ENCODE measurements around the gene GRID1.
"Not testable (repeated sequence)": the region's sequence is repeated elsewhere in the genome, so short reads cannot be mapped to it uniquely, and the experiment has no call there.

GRID1 gene

DNA sequence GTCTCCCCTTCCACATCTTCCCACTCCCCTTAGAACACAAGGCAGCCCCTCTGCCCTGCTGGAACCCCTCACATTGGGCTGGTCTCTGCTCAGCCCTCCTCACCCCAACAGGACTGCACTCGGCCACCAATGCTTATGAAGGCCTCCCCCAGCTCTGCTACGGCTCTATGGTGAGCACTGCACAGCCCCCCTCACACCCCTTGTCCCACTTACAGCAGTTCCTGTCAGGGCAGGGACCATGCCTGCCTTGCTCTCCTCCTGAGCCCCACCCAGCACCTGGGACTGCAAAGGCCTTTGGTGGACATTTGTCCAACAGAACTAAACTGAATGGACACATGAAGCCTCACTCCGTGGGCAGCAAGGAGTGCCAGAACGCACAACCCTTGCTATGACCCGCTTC lies 171.9 kb downstream of the GRID1 start:
- DNase-seq (ENCODE audit: low read depth in 3 of 3, low spot score in 1 of 3) = no peak

DNA sequence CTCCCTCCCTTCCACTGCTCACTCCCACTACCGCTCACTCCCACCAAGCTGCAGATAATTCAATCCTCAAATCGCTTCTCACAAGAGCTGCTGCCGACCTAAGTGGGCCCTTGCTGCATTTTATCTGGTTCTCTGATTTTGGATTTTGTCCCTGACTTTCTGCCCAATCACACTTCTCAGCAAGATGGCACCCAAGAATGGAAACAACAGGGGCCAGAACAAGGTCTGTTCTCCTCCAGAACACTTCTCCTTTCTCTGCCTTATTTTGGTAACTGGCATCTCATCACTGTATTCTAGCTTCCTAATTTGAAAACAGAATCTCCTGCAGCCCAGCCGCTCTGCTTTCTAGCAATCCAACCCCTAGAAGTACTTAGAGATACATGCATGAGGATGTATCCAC lies 172.8 kb downstream of the GRID1 start:
- DNase-seq (ENCODE audit: low read depth in 3 of 3, low spot score in 1 of 3) = no peak

DNA sequence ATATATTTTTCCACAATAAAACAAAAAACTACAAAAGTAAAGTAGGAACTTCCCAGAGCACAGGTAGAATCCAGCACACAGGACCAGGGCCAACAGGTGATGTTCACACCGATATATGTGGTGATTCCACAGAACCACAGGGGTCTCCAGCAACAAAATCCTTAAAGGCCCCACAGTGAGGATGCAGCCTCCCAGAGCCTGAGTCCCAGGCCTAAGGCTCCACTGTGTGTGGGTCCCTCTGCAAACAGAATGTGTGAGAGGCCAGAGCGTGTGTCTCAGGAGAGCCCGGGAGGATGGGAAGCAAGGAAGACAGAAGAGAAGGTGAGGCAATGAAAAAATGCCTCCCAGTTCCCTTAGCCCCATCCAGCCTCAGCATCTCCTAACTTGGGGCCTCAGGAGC lies 173.9 kb downstream of the GRID1 start:
- no peak for DNase-seq (ENCODE audit: low read depth in 3 of 3, low spot score in 1 of 3)

DNA sequence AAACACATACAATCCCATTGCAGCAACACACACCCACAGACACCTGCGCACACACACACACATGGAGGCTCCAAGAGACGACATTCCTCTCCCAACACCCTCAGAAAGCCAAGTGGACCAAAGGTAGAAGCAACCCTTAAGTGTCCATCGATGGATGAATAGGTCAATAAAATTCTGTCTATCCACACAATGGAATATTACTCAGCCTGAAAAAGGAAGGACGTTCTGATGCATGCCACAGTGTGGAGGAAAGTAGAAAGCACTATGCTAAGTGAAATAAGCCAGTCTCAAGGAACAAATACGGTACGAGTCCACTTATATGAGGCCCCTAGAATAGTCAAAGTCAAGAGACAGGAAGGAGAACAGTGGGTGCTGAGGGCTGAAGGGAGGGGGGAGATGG lies 174.4 kb downstream of the GRID1 start:
- no peak for DNase-seq (ENCODE audit: low read depth in 3 of 3, low spot score in 1 of 3)

DNA sequence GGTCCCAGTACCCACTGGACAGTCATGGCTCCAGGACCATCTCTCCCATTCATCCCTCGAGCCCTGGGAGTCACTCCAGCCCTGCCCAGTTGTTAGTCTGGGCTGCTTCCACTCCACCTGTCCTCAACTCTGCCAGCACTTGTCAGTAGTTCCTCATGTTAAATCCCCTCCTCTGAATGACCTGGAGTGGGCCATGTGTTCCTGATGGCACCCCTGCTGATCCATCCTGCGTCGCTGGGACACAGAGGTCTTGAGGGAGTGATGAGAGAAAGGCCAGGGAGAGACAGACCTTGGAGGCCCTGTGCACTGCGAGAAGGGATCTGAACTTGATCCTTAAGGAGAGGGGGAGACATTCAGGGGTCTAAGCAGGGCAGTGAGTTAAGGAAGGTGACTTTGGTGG lies 174.9 kb downstream of the GRID1 start:
- no peak for DNase-seq (ENCODE audit: low read depth in 3 of 3, low spot score in 1 of 3)

DNA sequence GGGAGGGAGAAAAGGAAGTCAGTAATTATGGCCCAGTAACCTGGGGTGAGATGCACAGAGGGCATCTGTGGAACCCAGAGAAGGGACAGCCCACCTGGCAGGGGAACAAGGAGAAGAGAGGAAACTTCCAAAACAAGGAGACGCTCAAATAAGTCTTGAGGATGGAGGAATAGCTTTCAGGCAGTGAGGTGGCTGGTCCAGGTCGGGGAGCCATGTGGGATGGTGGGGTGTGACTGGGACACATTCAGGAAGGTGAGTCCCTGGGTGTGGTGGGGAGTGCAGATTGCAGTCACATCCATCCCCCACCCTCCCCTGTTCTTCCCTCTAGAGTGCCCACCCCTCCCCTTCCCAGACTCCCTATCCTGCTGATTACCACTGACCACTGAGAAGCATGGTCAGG lies 175.4 kb downstream of the GRID1 start:
- no peak for DNase-seq (ENCODE audit: low read depth in 3 of 3, low spot score in 1 of 3)

DNA sequence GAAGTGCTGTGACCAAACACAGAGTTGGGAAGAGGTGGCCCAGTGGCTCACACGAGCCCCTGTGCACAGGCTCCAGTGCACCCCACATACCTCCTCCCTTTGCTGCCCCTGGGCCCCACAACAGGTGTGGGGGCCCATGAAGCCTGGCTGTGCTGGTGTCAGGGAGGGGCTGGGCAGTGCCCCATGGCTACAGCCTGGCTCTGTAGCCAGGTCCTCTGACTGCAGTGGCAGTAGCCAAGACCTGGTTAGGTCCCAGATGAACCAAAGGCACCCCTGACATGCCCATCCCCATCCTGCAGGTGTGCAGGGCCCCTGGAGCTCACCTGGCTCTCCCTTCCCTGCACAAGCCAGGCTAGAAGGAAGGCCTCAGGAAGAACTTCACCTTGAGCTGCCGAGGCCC lies 176.3 kb downstream of the GRID1 start:
- no peak for DNase-seq (ENCODE audit: low read depth in 3 of 3, low spot score in 1 of 3)

DNA sequence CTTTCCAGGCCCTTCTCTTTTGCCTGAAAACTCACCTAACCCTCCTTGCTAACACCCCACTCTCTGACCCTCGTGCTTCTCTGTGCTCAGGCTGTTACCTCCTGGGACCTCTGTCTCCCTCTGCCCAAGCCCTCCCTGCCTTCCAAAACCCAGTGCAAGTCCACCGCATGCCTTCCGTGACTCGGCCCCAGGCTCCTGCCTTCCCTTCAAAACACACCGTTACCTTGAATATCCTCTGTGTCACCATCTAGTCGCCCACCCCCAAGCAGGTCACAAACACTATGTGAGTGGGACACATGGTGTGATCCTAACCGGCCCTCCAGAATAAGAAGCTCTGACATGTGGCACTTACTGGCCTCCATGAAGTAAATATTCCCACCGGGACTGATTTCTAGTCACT lies 176.7 kb downstream of the GRID1 start:
- DNase-seq (ENCODE audit: low read depth in 3 of 3, low spot score in 1 of 3) = no peak

DNA sequence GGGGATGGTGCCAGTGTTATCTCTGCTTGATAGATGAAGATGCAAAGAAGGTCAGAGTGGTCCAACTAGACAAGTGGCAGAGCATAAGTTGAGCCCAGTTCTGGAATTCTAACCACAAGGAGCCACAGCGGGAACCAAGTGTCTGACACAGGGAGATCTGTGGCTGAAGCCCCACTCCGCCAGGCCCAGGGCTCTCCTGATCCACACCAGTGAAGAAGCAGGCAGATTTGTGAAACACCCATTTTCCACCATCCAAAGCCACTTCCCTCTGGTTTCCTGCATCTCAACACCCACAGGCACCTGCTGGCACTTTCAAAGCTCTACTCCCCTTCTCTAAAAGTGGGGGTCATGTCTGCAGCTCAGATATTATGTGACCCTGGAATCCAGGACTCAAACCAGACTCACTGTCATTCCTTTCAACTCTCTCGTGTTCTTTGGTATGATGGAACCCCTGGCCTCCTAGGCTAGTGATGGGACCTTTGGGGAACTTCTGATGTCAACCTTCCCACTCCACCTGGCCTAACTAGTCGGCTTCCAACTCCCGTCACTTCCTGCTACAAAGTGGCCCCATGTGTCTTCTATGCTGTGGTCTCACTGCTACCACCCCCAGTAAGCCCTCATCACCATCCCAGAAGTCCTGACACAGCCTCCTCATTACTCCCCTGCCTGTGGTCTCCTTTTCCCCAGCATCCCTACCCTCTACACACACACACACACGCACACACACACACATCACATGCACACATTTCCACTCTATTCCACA lies 177.6 kb downstream of the GRID1 start:
- no peak for DNase-seq (ENCODE audit: low read depth in 3 of 3, low spot score in 1 of 3)

DNA sequence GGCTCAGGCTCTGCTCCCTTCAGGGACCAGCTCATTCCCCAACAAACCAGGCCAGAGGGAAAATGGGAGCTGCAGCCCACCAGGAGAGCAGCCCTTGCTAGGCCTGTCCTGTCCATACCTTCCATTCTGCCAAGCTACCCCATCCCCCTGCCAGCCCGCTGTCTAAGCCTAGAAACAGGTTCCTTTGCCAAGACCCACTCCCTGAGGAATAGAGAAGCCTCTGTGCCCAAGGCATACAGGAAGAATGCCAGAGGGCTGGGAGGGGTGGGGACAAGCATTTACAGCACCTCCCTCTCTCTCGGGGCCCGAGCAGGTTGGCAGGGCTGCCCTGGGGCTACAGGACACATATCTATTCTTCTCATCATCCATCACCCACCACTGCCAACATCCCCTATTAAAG lies 178.3 kb downstream of the GRID1 start:
- DNase-seq (ENCODE audit: low read depth in 3 of 3, low spot score in 1 of 3) = no peak

DNA sequence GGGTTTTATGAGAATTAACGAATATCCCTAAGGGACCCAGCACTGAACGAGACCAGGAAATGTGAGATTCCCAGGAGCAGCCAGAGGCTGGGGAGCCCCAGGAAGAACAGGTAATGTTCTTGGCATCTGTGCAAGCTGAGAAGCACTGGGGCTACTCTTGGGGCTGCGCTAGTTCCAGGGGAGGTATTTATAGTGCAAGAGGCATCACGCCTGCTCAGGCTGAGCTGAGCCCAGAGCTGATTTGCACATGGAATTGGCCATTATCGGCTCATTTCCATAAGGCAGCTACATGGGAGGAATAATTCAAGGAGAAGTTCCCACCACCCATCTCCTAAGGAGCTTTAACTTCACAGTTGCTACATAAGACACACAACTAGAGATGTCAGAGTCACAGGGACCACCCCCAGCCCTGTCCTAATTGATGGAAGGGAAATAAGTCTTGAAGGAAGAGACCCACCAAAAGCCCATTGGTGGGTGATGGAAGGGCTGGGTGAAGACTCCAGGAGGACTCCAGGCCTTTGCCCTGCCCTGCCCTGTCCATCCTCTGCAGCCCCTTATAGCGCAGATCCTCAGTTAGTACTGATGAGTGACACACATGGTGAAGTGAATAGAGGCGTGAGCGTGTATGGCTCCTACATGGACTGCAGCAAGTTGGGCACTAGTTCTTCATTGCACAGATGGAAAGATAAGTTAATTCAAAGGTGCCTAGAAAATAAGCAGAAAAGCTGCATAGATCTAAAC lies 178.9 kb downstream of the GRID1 start:
- no peak for DNase-seq (ENCODE audit: low read depth in 3 of 3, low spot score in 1 of 3)

DNA sequence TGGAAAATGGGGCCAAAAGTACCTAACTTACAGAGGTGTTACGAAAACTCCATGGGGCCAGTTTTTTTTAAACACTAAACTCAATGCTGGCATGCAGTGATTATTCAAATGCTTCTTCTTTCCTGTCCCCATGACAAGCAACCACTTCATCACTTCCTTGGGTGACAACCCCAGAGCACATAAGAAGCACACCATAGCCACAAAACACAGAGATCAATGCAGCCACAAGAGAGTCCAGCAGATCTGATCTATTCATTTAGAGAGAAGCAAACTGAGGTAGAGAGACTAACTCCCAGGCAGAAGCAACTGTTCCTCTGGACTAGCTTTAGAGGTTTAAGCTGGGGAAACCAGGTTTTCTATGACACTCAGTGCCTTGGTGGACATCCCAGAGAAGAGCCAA lies 180.0 kb downstream of the GRID1 start:
- no peak for DNase-seq (ENCODE audit: low read depth in 3 of 3, low spot score in 1 of 3)

DNA sequence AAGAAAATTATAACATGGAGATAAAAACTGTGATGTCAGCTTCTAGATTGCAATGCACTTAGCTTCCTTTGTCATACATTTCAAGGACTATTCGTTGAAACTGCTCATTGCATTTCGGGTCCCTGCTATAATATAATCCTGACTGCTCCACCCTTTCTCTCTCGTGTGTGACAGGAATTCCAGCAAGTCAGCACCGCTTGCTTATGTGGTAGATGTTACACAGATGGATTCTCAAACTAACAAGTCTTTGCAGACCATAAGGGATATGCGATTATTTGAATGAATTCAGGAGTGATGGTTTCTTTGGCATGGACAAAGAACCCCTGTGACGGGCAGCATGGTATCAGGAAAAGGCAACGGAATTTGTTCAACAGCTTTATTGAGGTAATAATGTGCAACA lies 184.0 kb downstream of the GRID1 start:
- DNase-seq (ENCODE audit: low read depth in 3 of 3, low spot score in 1 of 3) = no peak

DNA sequence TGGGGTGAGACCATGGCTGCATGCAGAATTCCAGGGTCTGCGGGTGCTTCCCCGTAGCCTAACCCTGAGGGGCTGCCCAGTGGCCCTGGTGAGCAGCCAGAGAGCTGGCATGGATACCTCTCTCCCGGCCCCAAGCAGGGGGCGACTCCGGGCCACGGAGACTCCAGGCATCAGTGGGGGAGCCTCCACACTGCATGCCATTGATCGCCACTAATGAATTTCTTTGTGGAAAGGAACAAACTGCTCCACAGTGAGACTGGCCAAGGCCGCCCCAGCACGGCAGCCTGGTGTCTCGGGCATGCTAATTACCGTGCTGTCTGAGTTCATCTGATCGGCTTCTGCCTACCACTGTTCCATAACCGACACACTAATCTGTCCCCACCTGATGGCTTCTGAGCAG lies 184.4 kb downstream of the GRID1 start:
- no peak for DNase-seq (ENCODE audit: low read depth in 3 of 3, low spot score in 1 of 3)

DNA sequence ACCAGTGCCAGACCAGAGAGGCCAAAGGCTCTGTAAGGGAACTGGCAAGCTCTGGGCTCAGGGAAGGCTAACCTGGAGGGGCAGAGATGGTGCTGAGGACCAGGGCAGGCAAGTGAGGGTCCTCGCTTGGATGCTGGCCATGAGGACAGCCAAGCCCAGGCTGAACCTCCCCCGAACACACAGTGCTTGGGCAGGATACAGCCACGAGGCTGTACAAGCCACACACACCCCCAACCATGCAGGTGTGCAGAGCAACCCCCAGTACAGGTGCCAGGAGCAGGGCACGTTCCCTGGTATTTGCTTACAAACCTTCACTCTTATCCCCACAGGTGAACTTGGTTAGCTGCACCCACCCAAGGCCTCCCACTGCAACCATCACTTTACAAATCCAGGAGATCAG lies 185.7 kb downstream of the GRID1 start:
- no peak for DNase-seq (ENCODE audit: low read depth in 3 of 3, low spot score in 1 of 3)

DNA sequence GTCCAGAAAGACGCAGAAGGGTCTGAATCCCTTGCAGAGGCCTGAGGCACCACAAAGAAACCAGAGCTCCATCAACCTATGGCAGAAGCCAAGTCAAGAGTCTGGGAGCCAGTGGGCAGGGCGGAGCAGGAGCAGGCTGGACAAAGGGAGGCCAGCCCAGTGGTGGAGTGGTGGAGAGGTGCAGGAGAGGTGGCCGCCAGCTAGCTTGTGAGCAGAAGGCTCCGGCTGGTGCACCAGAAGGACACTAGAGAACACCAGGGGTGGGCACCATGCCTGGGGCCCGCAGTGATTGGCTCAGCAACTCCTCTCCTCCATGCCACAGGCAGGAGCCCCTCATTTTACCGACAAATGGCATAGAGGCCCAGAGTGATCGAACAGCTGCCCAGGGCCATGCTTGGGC lies 186.6 kb downstream of the GRID1 start:
- DNase-seq (ENCODE audit: low read depth in 3 of 3, low spot score in 1 of 3) = no peak

DNA sequence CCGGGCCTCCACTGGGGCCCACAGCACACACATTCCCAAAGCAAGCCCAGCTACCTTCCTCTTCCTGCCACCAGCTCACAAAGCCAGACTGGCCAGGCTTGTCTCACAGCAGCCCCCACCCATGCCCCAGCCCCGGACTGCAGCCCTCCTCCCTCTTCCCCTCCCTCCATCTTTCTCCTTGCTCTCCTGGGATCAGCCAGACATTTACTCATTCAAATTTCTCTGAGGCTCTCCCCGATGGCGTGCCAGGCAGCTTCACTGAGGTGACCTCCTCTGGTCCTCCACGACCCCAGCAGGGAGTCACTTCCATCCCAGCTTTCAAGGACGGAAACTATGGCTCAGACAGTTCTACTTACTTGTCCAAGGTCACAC lies 187.5 kb downstream of the GRID1 start:
- no peak for DNase-seq (ENCODE audit: low read depth in 3 of 3, low spot score in 1 of 3)

DNA sequence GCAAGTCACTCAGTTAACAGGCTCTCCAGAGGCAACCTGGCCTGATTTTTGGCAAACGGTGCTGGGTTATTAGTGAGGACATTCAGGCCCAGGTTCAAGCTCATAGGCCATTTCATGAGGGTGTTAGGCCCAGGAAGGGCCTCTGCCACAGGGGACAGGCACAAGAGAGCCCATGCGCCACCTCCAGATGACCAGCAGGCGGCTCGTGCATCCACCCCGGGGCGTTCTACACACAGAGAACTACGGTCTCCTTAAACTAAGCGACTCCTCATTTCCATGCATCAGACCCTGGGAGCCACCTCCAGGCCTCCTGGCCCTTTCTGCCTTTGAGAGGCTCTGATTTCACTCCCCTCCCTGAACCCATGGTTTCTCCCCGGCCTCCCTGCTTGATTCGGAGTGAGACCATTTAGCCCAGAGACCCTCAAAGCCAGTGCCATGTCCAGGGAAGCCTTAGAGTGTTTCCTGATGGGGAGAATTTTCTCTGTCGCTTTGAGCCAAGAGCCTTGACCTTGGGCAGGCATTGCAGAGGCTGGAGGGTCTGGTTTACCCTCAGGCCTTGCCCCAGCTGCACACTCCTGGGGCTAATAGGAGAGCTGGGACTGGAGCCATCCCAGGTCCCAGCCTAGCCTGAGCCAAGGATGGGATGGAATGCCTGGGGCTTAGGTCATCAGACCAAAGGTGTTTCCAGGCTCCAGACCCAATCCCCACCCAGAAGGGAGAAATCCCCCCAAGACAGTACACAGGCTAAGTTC lies 188.0 kb downstream of the GRID1 start:
- DNase-seq (ENCODE audit: low read depth in 3 of 3, low spot score in 1 of 3) = no peak

DNA sequence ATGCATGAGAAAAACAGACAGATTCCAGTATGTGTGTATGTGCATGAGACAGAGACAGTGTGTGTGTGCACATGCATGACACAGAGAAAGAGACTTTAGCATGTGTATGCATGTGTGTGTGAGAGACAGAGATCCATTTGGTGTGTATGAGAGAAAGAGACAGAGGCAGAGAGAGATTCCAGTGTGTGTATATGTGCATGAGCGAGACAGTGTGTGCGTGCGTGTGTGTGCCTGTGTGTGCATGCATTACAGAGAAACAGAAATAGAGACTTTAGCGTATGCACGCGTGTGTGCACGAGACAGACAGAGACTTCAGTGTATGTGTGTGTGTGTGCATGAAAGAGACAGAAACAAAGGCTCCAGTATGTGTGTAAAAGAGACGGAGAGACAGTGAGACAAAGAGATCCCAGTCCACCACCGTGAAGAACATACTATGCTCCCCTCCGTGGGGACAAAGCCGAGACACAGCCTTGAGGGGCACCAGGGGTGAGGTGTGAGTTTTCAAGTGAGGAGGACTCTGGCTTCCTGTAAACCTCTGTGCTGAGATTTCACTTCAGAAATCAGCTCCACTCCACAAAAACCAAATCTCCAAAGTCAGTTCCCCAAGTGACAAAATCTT lies 188.9 kb downstream of the GRID1 start:
- DNase-seq (ENCODE audit: low read depth in 3 of 3, low spot score in 1 of 3) = no peak

DNA sequence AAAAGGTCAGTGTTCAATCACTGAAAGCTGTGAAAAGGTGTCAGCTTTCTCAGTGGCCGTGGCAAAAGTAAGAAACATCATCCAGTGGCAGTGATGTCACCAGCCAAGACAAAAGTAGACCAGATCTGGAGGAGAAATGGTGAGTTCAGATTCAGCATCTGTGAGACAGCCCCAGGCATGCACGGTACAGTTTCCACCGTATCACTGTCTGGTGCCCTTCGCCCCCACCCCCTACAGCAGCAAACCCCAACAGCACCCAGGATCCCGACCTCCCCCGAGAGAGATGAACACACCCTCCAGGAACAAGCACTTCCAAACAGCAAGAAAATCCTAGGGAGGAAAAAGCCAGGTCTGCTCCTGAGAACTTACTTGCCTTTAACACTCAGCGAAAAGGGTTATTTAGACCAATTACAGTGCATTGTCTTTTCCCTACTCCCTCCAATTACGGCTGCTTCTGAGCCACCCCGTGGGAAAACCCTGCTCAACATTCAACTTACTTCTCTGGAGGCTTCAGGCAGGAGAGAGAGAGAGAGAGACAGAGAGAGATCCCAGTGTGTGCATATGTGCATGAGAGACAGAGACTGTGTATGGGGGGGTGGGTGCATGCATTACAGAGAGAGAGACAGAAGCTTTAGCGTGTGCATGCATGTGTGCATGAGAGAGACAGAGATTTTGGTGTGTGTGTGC lies 189.6 kb downstream of the GRID1 start:
- no peak for DNase-seq (ENCODE audit: low read depth in 3 of 3, low spot score in 1 of 3)

DNA sequence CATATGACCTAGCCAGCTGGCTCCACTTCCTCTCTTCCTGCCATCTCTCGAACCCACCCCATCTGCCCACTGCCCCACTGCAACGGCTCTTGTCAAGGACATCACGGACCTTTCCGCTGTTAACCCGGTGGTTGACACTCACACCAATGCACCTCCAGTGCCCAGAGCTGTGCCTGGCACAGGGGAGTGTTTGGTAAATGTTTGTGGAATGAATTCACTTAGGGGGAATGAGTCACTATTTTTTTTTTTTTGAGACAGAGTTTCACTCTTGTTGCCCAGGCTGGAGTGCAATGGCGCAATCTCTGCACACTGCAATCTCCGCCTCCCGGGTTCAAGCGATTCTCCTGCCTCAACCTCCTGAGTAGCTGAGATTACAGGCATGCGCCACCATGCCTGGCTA lies 191.1 kb downstream of the GRID1 start:
- not testable (repeated sequence) for DNase-seq (ENCODE audit: low read depth in 3 of 3, low spot score in 1 of 3)

Measured in stimulated activated CD4-positive, alpha-beta T cell treated with anti-CD3 and anti-CD28 coated beads, TNF-alpha, amount 100 ng/mL, for 1 hour (primary cell).